Activated CD4-positive, alpha-beta T cell treated with anti-CD3 and anti-CD28 coated beads for 24 hours (primary cell): ENCODE results near the gene ZGLP1.

Source experiments
- DNase-seq, 2 donors: peaks; one replicate each; pipeline ENCODE4 v3.0.0-alpha.2; 2020; ENCODE audit warnings: low read depth in 2 of 2

ZGLP1 gene

DNA sequence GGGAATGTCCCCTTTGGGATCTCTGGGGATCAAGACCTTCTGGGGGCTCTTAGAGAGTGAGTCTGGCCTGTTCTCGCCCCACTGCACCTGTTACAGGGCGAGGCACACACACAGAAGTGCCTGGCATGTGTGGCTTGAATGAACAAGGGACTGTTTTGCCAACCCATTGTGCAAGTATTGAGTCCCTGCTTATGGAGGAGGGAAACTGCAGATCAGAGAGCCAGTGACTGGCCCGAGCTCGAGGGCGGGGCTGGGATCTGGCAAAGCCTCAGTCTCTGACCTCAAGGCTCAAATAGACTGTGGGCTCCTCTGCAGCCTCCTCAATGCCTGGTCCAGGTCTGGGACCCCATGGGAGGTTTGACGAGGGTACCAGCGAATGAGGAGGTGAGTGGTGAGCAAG lies 18.2 kb upstream of the ZGLP1 start:
- no peak for DNase-seq

- no peak for DNase-seq
These were observed 16.1 kb upstream of the ZGLP1 start for GRCh38 chr19:10325732-10326131.

DNA sequence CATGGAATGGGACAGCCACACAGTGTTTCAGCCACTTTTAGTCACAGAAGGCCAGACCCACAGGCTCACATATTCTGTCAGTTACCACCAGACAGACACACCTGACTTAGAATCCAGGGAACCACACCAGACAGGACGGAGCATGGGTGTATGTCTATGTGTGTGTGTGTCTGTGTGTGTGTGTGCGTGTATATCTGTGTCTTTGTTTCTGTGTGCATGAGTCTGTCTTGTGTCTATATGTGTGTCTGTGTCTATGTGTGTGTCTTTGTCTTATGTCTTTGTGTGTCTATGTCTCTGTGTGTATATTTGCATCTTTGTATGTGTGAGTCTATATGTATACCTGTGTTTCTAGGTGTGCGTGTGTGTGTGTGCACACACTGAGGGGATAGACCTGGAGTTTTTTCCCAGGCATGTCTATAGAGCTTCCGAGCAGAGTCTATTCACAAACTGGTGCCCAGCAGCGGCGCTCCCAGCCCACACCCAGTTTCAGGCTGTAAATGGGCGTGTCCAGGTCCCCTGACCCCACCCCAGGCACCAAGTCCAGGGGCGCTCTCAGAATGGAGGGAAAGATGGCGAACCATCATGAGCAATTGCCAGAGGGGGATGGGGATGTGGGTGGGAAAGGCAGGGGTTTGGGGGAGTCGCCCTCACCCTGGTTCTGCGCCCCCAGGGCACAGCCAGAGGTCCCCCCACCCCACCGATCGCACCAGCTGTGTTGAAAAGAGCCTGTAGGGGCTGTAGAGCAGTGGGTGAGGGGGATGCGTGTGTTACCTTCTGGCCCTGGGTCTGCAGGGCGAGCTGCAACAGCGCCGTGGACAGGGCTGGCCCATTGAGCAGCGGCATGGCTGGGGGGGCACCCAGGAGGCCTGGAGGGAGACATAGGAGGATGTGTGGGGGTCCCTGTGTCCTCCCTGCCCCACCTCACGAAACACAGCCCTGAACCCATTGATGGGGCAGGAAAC lies 12.5 kb upstream of the ZGLP1 start:
- DNase-seq = no peak

DNA sequence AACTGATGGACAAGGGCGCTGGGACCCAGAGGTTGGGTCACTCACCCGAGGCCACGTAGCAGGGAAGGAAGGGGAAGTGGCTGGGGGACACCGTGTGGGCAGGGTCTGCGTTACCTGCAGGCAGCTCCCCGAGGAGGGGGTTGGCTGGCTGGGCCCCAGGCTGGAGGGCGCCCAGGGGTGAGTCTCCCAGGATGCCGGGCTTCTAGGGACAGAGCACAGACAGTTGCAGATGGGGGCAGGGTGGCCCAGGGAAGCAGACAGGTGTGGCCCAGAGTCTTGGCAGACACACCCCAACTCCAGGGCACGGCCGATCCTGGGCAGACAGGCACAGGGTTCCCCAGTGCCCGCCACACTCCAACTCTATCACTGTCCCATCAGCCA lies 11.8 kb upstream of the ZGLP1 start:
- no peak for DNase-seq

DNA sequence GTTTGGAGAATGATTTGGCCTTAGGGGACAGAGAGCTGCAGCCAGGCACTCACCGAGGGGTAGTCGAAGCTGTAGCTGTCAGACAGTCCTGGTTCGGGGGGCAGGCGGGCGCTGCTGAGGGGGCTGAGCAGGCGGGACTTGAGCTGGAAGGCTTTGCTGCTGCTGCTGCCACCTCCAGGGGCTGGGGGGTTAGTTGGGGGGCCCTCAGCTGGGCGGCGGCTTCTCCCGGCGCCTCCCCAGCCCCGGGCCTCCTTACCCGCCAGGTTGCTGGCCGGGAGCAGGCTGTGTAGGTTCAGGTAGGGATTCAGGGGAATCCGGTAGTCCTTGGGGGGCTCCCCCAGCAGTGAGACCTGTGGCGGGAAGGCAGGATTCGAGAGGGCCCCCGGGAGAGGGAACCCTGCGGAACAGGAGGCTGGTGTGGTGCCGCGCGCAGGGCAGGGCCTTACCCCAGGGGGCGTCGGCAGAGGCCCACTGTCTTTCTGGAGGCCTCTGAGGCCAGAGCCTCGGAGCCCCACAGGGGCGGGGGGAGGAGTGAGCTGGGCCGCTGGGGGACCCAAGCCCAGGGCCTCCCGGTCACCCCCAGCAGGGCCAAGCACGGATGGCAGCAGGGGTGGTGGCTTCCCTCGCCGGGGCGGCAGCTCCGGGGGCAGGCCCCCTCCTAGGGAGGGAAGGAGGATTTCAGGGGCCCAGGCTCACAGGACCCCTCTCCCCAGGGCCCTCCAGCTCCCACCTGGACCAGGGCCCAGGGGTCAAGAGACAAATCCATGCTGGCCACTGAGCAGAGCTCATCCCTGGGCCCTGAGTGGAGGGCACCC lies 11.2 kb upstream of the ZGLP1 start:
- DNase-seq = no peak

- no peak for DNase-seq
These were observed 9.4 kb upstream of the ZGLP1 start for GRCh38 chr19:10318807-10319682.

GRCh38 chr19:10317857-10318462 lies 8.3 kb upstream of the ZGLP1 start:
- DNase-seq = no peak

DNA sequence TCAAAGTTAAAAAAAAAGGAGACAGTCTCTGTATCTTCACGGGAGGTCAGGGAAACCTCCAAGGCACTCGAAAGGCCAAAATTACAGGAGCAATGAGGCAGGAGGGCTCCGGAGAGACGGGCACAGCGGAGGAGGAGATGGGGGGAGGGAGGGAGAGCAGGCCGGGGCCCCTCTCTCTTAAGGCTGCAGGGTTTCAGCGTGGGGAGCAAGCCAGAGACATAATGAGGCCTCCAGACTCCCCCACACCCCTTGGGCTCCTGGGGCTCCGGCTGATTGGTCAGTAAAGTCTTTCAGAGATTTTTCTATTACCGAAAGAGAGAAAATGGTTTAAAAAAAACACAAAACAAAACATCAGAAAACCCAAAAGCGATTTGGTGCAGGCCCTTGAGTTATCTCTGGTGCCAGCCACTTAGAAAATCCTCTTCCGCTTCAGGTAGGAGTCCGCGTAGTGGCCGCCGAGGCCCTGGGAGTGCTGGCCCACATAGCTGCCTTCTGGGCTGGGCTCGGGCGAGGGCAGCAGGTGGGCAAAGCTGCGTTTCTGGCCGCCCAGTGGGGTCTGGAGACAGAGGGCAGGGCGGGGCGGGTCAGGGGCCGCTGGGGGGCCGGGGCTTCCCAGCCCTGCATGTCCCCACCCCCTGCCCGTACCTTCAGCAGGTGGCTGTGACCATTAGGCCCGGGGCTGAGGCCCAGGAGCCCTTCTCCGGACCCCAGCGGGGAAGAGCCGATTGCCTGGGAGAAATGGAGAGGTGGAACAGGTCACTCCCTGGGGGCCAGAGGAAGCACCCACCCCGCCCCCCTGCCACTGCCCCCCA lies 7.6 kb upstream of the ZGLP1 start:
- DNase-seq = no peak

GRCh38 chr19:10316229-10317044 lies 6.8 kb upstream of the ZGLP1 start:
- no peak for DNase-seq

DNA sequence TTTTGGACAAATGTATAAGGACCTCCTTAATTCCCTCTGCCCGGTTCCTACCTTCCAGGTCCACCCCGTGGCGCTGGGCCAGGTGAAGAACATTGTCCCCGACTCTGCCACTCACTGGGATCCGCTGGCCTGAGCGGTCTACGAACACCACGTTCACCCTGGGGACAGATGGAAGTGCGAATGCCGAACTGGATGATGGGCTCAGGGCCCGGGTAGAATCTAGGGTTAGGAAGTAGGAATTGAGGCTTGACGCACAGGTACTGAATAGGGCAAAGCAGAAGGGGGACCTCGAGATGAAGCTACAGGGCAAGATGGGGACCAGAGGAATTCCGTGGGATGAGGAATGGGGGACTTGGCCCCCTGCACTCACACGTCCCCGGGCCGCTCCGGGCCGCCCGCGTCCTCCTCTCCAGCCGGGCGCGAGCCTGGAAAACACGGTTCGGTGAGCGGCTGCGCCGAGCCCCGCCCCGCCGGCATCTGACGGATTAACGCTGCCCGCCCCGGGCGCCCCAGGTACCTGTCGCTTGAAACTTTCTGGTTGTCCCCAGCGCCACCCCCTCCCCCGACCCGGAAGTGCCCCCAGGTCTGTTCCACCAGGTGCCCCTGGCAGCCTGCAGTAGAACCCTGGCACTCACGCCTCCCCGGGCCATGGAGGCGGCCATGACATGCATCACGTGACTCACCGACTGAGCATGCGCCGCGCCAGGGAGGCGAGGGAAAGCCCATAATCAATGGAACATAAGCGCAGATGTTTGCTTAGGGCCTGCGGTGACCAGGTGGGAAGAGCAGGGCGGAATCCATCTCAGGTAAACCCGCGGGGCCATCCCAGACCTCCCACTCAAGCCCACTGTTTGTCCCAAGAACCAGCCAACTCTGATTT lies 6.0 kb upstream of the ZGLP1 start, which contains the start of gene FDX2:
Gene FDX2, minus strand, starts transcription at position 681 of the 880 bp plus-strand sequence. Its CDS starts 19 bp downstream, at position 662.
- peak; percentile 90 to 92 for DNase-seq

GRCh38 chr19:10306327-10306726 lies 3.3 kb downstream of the ZGLP1 start:
- DNase-seq = no peak

GRCh38 chr19:10305139-10305806 lies 4.3 kb downstream of the ZGLP1 start:
- no peak for DNase-seq

DNA sequence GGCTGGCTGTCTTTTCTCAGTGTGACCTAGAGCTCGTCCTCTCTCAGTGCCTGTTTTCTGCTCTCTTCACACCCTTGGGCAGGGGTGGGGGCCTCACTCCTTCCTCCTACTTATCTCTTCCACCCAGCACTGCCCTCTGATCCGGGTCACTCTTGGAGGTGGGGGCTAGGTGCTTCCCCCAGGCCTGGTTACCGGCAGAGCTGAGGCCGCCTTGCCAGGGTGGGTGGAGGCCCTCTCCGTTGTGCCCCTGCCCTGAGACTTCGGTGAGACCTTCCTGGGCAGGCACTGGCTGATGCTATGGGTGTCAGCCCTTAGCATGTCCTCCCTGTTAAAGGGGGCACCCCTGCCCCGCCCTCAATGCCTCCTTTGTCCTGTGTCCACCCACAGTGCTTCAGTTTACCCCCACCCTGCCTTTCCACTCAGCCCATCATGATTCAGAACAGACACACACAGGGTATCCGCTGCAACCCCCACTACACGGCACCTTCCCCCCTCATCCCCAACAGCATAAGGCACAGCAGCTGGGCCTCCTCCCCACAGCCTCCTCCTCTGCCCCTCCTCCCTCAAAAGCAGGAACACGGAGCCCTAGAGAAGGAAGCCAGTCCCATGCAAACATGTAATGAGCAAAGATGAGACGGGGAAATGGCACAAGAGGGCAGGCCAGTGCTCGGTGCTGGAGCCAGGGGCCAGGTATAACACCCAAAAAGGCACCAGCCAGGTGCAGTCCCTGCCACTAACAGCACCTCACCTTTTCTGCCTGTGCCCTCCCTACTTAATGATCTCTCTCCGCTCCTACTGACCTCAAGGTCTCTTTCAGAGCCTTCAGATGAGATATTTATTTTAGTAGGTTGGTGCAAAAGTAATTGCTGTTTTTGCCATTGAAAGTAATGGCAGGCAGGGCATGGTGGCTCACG lies 9.8 kb downstream of the ZGLP1 start:
- DNase-seq = no peak

DNA sequence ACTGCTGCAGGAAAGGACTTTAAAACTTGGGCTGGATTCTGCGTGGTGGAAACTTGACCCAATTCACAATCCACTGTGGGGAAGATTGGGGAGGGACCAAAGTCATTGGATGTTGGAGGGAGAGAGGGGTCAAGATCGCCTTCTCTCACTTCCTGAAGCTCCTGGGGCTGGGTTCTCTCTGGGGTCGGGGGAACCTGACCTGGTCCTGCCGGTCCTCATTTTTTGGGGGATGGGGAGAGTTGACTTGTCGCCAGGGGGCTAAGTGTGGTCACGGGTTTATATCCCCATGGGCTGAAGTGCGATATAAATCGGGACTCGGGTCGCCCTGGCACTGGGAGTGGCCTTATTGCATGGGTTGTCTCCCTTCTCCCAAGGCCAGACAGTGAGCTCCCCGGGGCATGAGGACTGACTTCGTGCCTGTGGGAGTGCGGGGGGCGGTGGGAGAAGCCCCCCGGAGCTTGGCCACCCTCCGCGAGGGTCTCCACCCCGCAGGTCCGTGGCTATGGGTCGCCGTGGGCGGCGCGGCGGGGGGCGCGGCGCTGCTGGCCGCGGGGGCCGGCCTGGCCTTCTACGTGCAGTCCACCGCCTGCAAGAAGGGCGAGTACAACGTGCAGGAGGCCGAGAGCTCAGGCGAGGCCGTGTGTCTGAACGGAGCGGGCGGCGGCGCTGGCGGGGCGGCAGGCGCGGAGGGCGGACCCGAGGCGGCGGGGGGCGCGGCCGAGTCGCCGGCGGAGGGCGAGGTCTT lies 13.6 kb downstream of the ZGLP1 start:
- no peak for DNase-seq

- DNase-seq = no peak
These were observed 14.2 kb downstream of the ZGLP1 start for GRCh38 chr19:10295305-10295846.

DNA sequence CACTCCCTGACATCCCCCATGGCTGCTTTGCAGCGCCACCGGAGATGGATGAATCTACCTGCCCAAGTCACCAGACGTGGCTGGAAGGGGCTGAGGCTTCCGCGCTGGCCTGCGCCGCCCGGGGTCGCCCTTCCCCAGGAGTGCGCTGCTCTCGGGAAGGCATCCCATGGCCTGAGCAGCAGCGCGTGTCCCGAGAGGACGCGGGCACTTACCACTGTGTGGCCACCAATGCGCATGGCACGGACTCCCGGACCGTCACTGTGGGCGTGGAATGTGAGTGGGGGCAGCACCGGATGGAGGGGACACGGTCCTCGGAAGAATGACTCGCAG lies 15.3 kb downstream of the ZGLP1 start:
- no peak for DNase-seq
